Effector memory CD4-positive, alpha-beta T cell (primary cell): ENCODE data around the gene CSMD2.

Source experiments
- DNase-seq, 3 donors: peaks; one replicate each; pipeline ENCODE4 v3.0.0-alpha.2; 2020
- H3K27ac ChIP-seq: 2 replicates; pipeline ENCODE4 v1.7.0; 2013; ENCODE audit warnings: mild to moderate bottlenecking, low read length, moderate library complexity; ENCODE audit not compliant: insufficient read depth, poor library complexity, severe bottlenecking
- H3K27me3 ChIP-seq: replicated peaks from 2 replicates; pipeline ENCODE4 v1.7.0; 2013; ENCODE audit warnings: mild to moderate bottlenecking, low read length; ENCODE audit not compliant: insufficient read depth, control insufficient read depth, poor library complexity, severe bottlenecking
- H3K36me3 ChIP-seq: 2 replicates; pipeline ENCODE4 v1.7.0; 2013; ENCODE audit warnings: mild to moderate bottlenecking, low read length, moderate library complexity; ENCODE audit not compliant: control insufficient read depth, insufficient read depth
- H3K4me1 ChIP-seq: 2 replicates; pipeline ENCODE4 v1.7.0; 2013; ENCODE audit warnings: low read length, mild to moderate bottlenecking; ENCODE audit not compliant: control insufficient read depth, insufficient read depth, poor library complexity, severe bottlenecking
- H3K4me3 ChIP-seq: 2 replicates; pipeline ENCODE4 v1.7.0; 2013; ENCODE audit warnings: low read length, low read depth, mild to moderate bottlenecking; ENCODE audit not compliant: insufficient read depth, poor library complexity, severe bottlenecking
- H3K9me3 ChIP-seq: 2 replicates; pipeline ENCODE4 v1.7.0; 2013; ENCODE audit warnings: mild to moderate bottlenecking, low read length, moderate library complexity; ENCODE audit not compliant: control insufficient read depth

Gene CSMD2

GRCh38 chr1:33723251-33723650 lies 441.8 kb downstream of the CSMD2 start:
- Histone ChIP-seq H3K27ac (no peak overlapping the region), H3K4me3 (no peak overlapping the region), H3K27me3 (no peaks in the 10 kb centered on the region), H3K9me3 (no peaks in the 10 kb centered on the region), H3K4me1 (no peaks in the 10 kb centered on the region), H3K36me3 (no peaks in the 10 kb centered on the region)
- no peak for DNase-seq

- H3K27ac ChIP-seq: no peak overlapping the region
- no peaks in the 10 kb centered on the region for H3K9me3 ChIP-seq
- H3K4me1 ChIP-seq: no peaks in the 10 kb centered on the region
- no peaks in the 10 kb centered on the region for H3K36me3 ChIP-seq
- no peaks in the 10 kb centered on the region for H3K27me3 ChIP-seq
- DNase-seq: no peak
- H3K4me3 ChIP-seq: no peak overlapping the region
Observed at GRCh38 chr1:33721301-33721815, 443.7 kb downstream of the CSMD2 start.

GRCh38 chr1:33719771-33720670 lies 445.0 kb downstream of the CSMD2 start:
- no peak for DNase-seq
- no peaks in the 10 kb centered on the region for H3K36me3 ChIP-seq

GRCh38 chr1:33719326-33719725 lies 445.7 kb downstream of the CSMD2 start:
- H3K27me3 ChIP-seq: no peaks in the 10 kb centered on the region
- no peak overlapping the region for H3K27ac ChIP-seq
- no peak overlapping the region for H3K4me3 ChIP-seq
- H3K4me1 ChIP-seq: no peaks in the 10 kb centered on the region
- DNase-seq: no peak
- H3K36me3 ChIP-seq: no peaks in the 10 kb centered on the region
- no peaks in the 10 kb centered on the region for H3K9me3 ChIP-seq

More at GRCh38 chr1:33719771-33720670, 445.0 kb downstream of the CSMD2 start:
- Histone ChIP-seq H3K27ac (no peak overlapping the region), H3K27me3 (no peaks in the 10 kb centered on the region), H3K4me3 (no peak overlapping the region), H3K4me1 (no peaks in the 10 kb centered on the region), H3K9me3 (no peaks in the 10 kb centered on the region)

GRCh38 chr1:33718186-33718585 lies 446.8 kb downstream of the CSMD2 start:
- H3K9me3 ChIP-seq: no peaks in the 10 kb centered on the region
- no peaks in the 10 kb centered on the region for H3K27me3 ChIP-seq

GRCh38 chr1:33716976-33717688 lies 447.9 kb downstream of the CSMD2 start:
- Histone ChIP-seq H3K4me1 (no peaks in the 10 kb centered on the region), H3K27ac (no peak overlapping the region), H3K36me3 (no peaks in the 10 kb centered on the region), H3K4me3 (no peak overlapping the region), H3K9me3 (no peaks in the 10 kb centered on the region), H3K27me3 (no peaks in the 10 kb centered on the region)
- no peak for DNase-seq

More at GRCh38 chr1:33718186-33718585, 446.8 kb downstream of the CSMD2 start:
- Histone ChIP-seq H3K4me1 (no peaks in the 10 kb centered on the region), H3K4me3 (no peak overlapping the region), H3K36me3 (no peaks in the 10 kb centered on the region), H3K27ac (no peak overlapping the region)
- DNase-seq: no peak

GRCh38 chr1:33715195-33715811 lies 449.7 kb downstream of the CSMD2 start:
- Histone ChIP-seq H3K27me3 (no peaks in the 10 kb centered on the region), H3K36me3 (no peaks in the 10 kb centered on the region), H3K4me3 (no peak overlapping the region), H3K4me1 (no peaks in the 10 kb centered on the region), H3K9me3 (no peaks in the 10 kb centered on the region), H3K27ac (no peak overlapping the region)
- no peak for DNase-seq

- H3K4me3 ChIP-seq: no peak overlapping the region
- no peaks in the 10 kb centered on the region for H3K4me1 ChIP-seq
- H3K27ac ChIP-seq: no peak overlapping the region
- no peaks in the 10 kb centered on the region for H3K36me3 ChIP-seq
- no peaks in the 10 kb centered on the region for H3K9me3 ChIP-seq
- DNase-seq: no peak
- no peaks in the 10 kb centered on the region for H3K27me3 ChIP-seq
Observed at GRCh38 chr1:33714421-33714820, 450.6 kb downstream of the CSMD2 start.

- H3K4me3 ChIP-seq: no peak overlapping the region
- DNase-seq: no peak
- H3K36me3 ChIP-seq: no peaks in the 10 kb centered on the region
- H3K27me3 ChIP-seq: no peaks in the 10 kb centered on the region
- H3K27ac ChIP-seq: no peak overlapping the region
- no peaks in the 10 kb centered on the region for H3K4me1 ChIP-seq
- H3K9me3 ChIP-seq: no peaks in the 10 kb centered on the region
Observed at GRCh38 chr1:33713058-33713877, 451.8 kb downstream of the CSMD2 start.
